HG02798 (cell line): ENCODE results near the gene MYBBP1A.

Experiments
- ATAC-seq: cut with Tn5 transposase; IDR thresholded peaks from one replicate; pipeline ENCODE4 v1.9.1; 2021; ENCODE audit warnings: mild to moderate bottlenecking; ENCODE audit not compliant: unreplicated experiment, poor library complexity

The MYBBP1A gene

GRCh38 chr17:4550534-4551039 is 4.6 kb downstream of the MYBBP1A start:
- ATAC-seq = no peak

- ATAC-seq = no peak
Measured at GRCh38 chr17:4549781-4550533, 5.2 kb downstream of the MYBBP1A start.

- ATAC-seq = no peak
Measured at GRCh38 chr17:4548721-4549531, 6.3 kb downstream of the MYBBP1A start.

GRCh38 chr17:4548061-4548461 is 7.1 kb downstream of the MYBBP1A start:
- no peak for ATAC-seq

GRCh38 chr17:4547118-4547906 is 7.9 kb downstream of the MYBBP1A start:
- no peak for ATAC-seq

GRCh38 chr17:4545217-4545951 is 9.8 kb downstream of the MYBBP1A start:
- ATAC-seq = no peak

GRCh38 chr17:4544951-4545216 is 10.3 kb downstream of the MYBBP1A start:
- no peak for ATAC-seq

GRCh38 chr17:4544135-4544950 is 10.8 kb downstream of the MYBBP1A start:
- ATAC-seq = no peak

- no peak for ATAC-seq
Measured at GRCh38 chr17:4543557-4544026, 11.6 kb downstream of the MYBBP1A start.

GRCh38 chr17:4542726-4543191 is 12.4 kb downstream of the MYBBP1A start:
- ATAC-seq = no peak

GRCh38 chr17:4542003-4542725 is 13.0 kb downstream of the MYBBP1A start:
- no peak for ATAC-seq

- ATAC-seq = no peak
Measured at GRCh38 chr17:4541328-4542002, 13.7 kb downstream of the MYBBP1A start.

GRCh38 chr17:4540687-4541327 is 14.4 kb downstream of the MYBBP1A start:
- ATAC-seq = no peak

- no peak for ATAC-seq
Measured at GRCh38 chr17:4540224-4540651, 14.9 kb downstream of the MYBBP1A start.

- ATAC-seq = no peak
Measured at GRCh38 chr17:4539576-4540223, 15.5 kb downstream of the MYBBP1A start.

- no peak for ATAC-seq
Measured at GRCh38 chr17:4539025-4539424, 16.2 kb downstream of the MYBBP1A start.
